Stimulated activated CD4-positive, alpha-beta T cell treated with anti-CD3 and anti-CD28 coated beads, Interleukin-12 subunit alpha, Interleukin-12 subunit beta, amount 100 ng/mL, for 48 hours (primary cell): Measurements from ENCODE around the gene B3GNT5.

Experiments
- DNase-seq, 3 donors: peaks; one replicate each; pipeline ENCODE4 v3.0.0-alpha.2; 2020; ENCODE audit warnings: low read depth in 2 of 3, low spot score in 1 of 3

B3GNT5 gene

GRCh38 chr3:183288117-183288516, 35.1 kb downstream of the B3GNT5 start:
- no peak for DNase-seq

GRCh38 chr3:183290216-183290615, 37.2 kb downstream of the B3GNT5 start:
- no peak for DNase-seq

- DNase-seq: no peak
Observed at GRCh38 chr3:183291497-183292031, 38.5 kb downstream of the B3GNT5 start.

GRCh38 chr3:183293966-183294365, 40.9 kb downstream of the B3GNT5 start:
- DNase-seq: no peak

GRCh38 chr3:183295211-183295610, 42.2 kb downstream of the B3GNT5 start:
- no peak for DNase-seq

GRCh38 chr3:183296944-183297343, 43.9 kb downstream of the B3GNT5 start:
- no peak for DNase-seq

- no peak for DNase-seq
Observed at GRCh38 chr3:183298701-183299153, 45.7 kb downstream of the B3GNT5 start.

GRCh38 chr3:183299976-183300375, 46.9 kb downstream of the B3GNT5 start:
- no peak for DNase-seq

GRCh38 chr3:183300996-183301562, 48.0 kb downstream of the B3GNT5 start:
- DNase-seq: no peak

- no peak for DNase-seq
Observed at GRCh38 chr3:183301937-183302580, 49.0 kb downstream of the B3GNT5 start.

GRCh38 chr3:183303690-183304089, 50.6 kb downstream of the B3GNT5 start:
- DNase-seq: no peak

- peak in 2 of 3 donors; percentile 25 to 40 for DNase-seq
Observed at GRCh38 chr3:183306798-183307671, 54.0 kb downstream of the B3GNT5 start.

- DNase-seq: no peak
Observed at GRCh38 chr3:183307749-183308148, 54.7 kb downstream of the B3GNT5 start.

- DNase-seq: no peak
Observed at GRCh38 chr3:183308751-183309150, 55.7 kb downstream of the B3GNT5 start.

GRCh38 chr3:183309276-183309675, 56.2 kb downstream of the B3GNT5 start:
- no peak for DNase-seq

- no peak for DNase-seq
Observed at GRCh38 chr3:183310936-183311335, 57.9 kb downstream of the B3GNT5 start.

- DNase-seq: no peak
Observed at GRCh38 chr3:183312433-183312832, 59.4 kb downstream of the B3GNT5 start.

GRCh38 chr3:183313351-183313750, 60.3 kb downstream of the B3GNT5 start:
- DNase-seq: no peak

- no peak for DNase-seq
Observed at GRCh38 chr3:183313764-183314163, 60.7 kb downstream of the B3GNT5 start.

GRCh38 chr3:183315739-183316138, 62.7 kb downstream of the B3GNT5 start:
- no peak for DNase-seq

GRCh38 chr3:183317271-183317670, 64.2 kb downstream of the B3GNT5 start:
- DNase-seq: no peak
